ENCODE results near the gene CDC26.

GRCh38 chr9:113319054-113319453 lies 43.7 kb upstream of the CDC26 start:
- TF ChIP-seq CTCF (IDR thresholded peaks at IDR 0.05) (no peak), POLR2AphosphoS5 (IDR thresholded peaks at IDR 0.05) (no peak)

All from transverse colon (tissue), 4 donors.